ENCODE results near the gene TNIP2.
"Not testable (repeated sequence)": the region's sequence is repeated elsewhere in the genome, so short reads cannot be mapped to it uniquely, and the experiment has no call there.

TNIP2 gene

GRCh38 chr4:2785613-2786012, 29.5 kb upstream of the TNIP2 start:
- TF ChIP-seq POLR2A (IDR thresholded peaks at IDR 0.05; ENCODE audit: low read depth, low read length) (0 out of 2 replicates have a peak, but pooled peaks have one; percentile 22), POLR2AphosphoS5 (IDR thresholded peaks at IDR 0.05; ENCODE audit: low read depth, low read length) (no peak)
- FAIRE-seq, result peak; percentile 84

DNA sequence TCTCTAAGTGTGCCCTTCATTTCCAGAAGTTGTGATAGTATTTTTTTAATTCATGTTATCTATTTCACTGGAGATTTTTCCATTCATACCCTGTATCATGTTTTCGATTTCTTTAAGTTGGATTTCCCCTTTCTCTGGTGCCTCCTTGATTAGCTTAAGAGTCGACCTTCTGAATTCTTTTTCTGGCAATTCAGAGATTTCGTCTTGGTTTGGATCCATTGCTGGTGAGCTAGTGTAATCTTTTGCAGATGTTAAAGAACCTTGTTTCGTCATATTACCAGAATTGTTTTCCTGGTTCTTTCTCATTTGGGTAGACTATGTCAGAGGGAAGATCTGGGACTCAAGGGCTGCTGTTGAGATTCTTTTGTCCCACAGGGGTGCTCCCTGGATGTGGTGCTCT, 27.7 kb upstream of the TNIP2 start:
- DNase-seq (ENCODE audit: insufficient read length) (no peak), FAIRE-seq (no peak)
- TF ChIP-seq POLR2AphosphoS5 (IDR thresholded peaks at IDR 0.05; ENCODE audit: low read depth, low read length), result no peak
- TF ChIP-seq POLR2A (IDR thresholded peaks at IDR 0.05; ENCODE audit: low read depth, low read length), result no peak
- no peak for TF ChIP-seq TAF1 (IDR thresholded peaks at IDR 0.05; ENCODE audit: borderline replicate concordance, low read depth, low read length)

More at GRCh38 chr4:2785613-2786012, 29.5 kb upstream of the TNIP2 start:
- no peak for DNase-seq (ENCODE audit: insufficient read length)

- FAIRE-seq (no peak), DNase-seq (ENCODE audit: insufficient read length) (no peak)
- no peak for TF ChIP-seq POLR2A (IDR thresholded peaks at IDR 0.05; ENCODE audit: low read depth, low read length)
- no peak for TF ChIP-seq POLR2AphosphoS5 (IDR thresholded peaks at IDR 0.05; ENCODE audit: low read depth, low read length)
- TF ChIP-seq TAF1 (IDR thresholded peaks at IDR 0.05; ENCODE audit: borderline replicate concordance, low read depth, low read length), result no peak
Observed at GRCh38 chr4:2781911-2782310, 25.8 kb upstream of the TNIP2 start.

DNA sequence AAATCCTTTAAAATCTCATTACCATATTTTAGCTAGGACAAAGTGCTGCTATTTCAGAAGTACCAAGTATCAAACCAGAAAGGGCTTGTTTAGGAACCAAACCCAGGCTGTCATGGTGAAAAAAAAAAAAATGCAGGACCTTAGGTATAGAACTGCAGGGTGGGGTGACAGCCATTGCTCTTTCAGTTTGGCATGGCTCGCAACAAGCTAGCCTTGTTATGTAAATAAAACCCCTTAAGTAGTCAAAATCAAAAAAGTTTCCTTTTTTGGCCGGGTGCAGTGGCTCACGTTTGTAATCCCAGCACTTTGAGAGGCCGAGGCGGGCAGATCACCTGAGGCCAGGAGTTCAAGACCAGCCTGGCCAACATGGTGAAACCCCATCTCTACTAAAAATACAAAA, 24.5 kb upstream of the TNIP2 start:
- not testable (repeated sequence) for DNase-seq (ENCODE audit: insufficient read length); FAIRE-seq

GRCh38 chr4:2771264-2771663, 15.1 kb upstream of the TNIP2 start:
- TF ChIP-seq POLR2AphosphoS5 (IDR thresholded peaks at IDR 0.05; ENCODE audit: low read depth, low read length) (no peak), POLR2A (IDR thresholded peaks at IDR 0.05; ENCODE audit: low read depth, low read length) (no peak), TAF1 (IDR thresholded peaks at IDR 0.05; ENCODE audit: borderline replicate concordance, low read depth, low read length) (no peak)
- FAIRE-seq (no peak), DNase-seq (ENCODE audit: insufficient read length) (no peak)

GRCh38 chr4:2768921-2769336, 12.8 kb upstream of the TNIP2 start:
- DNase-seq (ENCODE audit: insufficient read length), result no peak
- TF ChIP-seq POLR2AphosphoS5 (IDR thresholded peaks at IDR 0.05; ENCODE audit: low read depth, low read length) (no peak), TAF1 (IDR thresholded peaks at IDR 0.05; ENCODE audit: borderline replicate concordance, low read depth, low read length) (no peak), POLR2A (IDR thresholded peaks at IDR 0.05; ENCODE audit: low read depth, low read length) (no peak)
- FAIRE-seq, result no peak

GRCh38 chr4:2768124-2768523, 12.0 kb upstream of the TNIP2 start:
- TF ChIP-seq POLR2AphosphoS5 (IDR thresholded peaks at IDR 0.05; ENCODE audit: low read depth, low read length), result no peak
- TF ChIP-seq TAF1 (IDR thresholded peaks at IDR 0.05; ENCODE audit: borderline replicate concordance, low read depth, low read length), result no peak
- no peak for TF ChIP-seq POLR2A (IDR thresholded peaks at IDR 0.05; ENCODE audit: low read depth, low read length)
- DNase-seq (ENCODE audit: insufficient read length) (no peak), FAIRE-seq (no peak)

DNA sequence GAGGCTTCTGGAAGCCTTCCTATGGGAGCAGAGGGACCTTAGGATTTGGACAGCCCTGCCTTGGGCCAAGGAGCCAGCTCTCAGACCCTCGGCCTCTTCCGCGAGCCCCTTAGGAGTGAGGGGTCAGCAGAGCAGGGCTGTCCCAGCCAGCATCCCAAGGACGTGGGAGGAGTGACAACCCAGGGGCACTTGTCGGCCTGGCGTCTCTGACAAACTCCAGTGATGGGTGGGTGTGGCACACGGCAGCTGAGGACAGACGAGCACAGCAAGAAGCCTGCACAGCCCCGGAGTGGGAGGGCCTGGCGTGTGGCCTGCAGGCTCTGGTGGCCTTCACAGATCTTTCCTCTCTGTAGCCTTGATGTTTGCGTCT, 11.6 kb upstream of the TNIP2 start:
- TF ChIP-seq POLR2A (IDR thresholded peaks at IDR 0.05; ENCODE audit: low read depth, low read length), result no peak
- no peak for TF ChIP-seq POLR2AphosphoS5 (IDR thresholded peaks at IDR 0.05; ENCODE audit: low read depth, low read length)
- TF ChIP-seq TAF1 (IDR thresholded peaks at IDR 0.05; ENCODE audit: borderline replicate concordance, low read depth, low read length), result no peak
- DNase-seq (ENCODE audit: insufficient read length) (no peak), FAIRE-seq (no peak)

GRCh38 chr4:2767046-2767704, 11.0 kb upstream of the TNIP2 start:
- FAIRE-seq, result no peak
- no peak for TF ChIP-seq TAF1 (IDR thresholded peaks at IDR 0.05; ENCODE audit: borderline replicate concordance, low read depth, low read length)
- TF ChIP-seq POLR2A (IDR thresholded peaks at IDR 0.05; ENCODE audit: low read depth, low read length), result no peak
- no peak for TF ChIP-seq POLR2AphosphoS5 (IDR thresholded peaks at IDR 0.05; ENCODE audit: low read depth, low read length)

DNA sequence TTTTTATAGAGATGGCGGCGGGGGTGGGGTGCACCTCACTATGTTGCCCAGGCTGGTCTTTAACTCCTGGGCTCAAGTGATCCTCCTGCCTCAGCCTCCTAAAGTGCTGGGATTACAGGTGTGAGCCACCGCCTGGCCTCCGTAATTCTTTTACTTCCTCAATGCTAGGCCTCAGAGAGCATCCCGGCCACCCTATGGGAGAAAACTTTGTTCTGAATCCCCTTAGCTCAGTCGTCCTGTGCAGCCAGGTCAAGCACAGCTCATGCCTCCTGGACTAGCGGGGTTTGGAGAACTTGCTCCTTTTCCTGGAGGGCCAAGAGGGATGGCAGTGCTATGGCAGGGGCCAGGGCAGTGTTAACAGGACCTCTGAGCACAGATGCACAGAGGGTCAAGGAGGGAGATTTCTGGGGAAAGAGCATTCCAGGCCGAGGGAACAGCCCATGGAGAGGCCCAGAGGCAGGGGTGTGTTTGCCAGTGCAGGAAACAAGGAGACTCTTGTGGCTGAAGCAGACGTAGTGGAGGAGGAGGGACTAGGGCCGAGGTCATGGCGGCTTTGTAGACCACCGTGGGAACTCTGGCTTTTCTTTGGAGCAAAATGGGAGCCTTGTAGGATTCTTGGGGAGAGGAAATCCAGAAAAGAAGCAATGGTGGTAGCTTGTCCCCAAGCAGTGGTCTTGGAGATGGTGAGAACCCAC, 9.8 kb upstream of the TNIP2 start:
- FAIRE-seq (no peak), DNase-seq (ENCODE audit: insufficient read length) (no peak)
- no peak for TF ChIP-seq POLR2A (IDR thresholded peaks at IDR 0.05; ENCODE audit: low read depth, low read length)
- TF ChIP-seq POLR2AphosphoS5 (IDR thresholded peaks at IDR 0.05; ENCODE audit: low read depth, low read length), result no peak
- TF ChIP-seq TAF1 (IDR thresholded peaks at IDR 0.05; ENCODE audit: borderline replicate concordance, low read depth, low read length), result no peak

More at GRCh38 chr4:2767046-2767704, 11.0 kb upstream of the TNIP2 start:
- DNase-seq (ENCODE audit: insufficient read length), result no peak

DNA sequence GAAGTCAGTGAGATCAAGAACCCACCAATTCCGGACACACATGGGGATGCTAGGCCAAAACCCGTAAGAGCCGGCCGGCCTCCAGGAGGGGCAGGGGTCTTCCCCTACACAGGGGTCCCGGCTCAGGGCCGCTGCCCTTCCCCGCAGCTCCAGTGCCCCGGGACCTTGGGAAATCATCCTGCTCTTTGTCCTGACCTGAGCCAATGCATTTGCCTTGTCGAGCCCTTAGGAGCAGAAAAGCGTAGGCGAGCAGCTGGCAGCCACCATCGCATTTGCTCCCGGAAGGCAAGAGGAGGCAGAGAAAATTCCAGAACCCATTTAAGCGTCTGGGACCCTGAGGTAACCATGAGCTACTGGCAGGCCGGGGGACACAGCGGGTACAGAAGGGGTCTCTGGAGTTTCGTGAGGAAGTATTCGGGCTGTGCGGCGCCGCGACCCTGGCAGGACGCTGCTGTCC, 7.4 kb upstream of the TNIP2 start:
- no peak for TF ChIP-seq POLR2A (IDR thresholded peaks at IDR 0.05; ENCODE audit: low read depth, low read length)
- no peak for TF ChIP-seq POLR2AphosphoS5 (IDR thresholded peaks at IDR 0.05; ENCODE audit: low read depth, low read length)
- no peak for TF ChIP-seq TAF1 (IDR thresholded peaks at IDR 0.05; ENCODE audit: borderline replicate concordance, low read depth, low read length)
- DNase-seq (ENCODE audit: insufficient read length) (no peak), FAIRE-seq (no peak)

DNA sequence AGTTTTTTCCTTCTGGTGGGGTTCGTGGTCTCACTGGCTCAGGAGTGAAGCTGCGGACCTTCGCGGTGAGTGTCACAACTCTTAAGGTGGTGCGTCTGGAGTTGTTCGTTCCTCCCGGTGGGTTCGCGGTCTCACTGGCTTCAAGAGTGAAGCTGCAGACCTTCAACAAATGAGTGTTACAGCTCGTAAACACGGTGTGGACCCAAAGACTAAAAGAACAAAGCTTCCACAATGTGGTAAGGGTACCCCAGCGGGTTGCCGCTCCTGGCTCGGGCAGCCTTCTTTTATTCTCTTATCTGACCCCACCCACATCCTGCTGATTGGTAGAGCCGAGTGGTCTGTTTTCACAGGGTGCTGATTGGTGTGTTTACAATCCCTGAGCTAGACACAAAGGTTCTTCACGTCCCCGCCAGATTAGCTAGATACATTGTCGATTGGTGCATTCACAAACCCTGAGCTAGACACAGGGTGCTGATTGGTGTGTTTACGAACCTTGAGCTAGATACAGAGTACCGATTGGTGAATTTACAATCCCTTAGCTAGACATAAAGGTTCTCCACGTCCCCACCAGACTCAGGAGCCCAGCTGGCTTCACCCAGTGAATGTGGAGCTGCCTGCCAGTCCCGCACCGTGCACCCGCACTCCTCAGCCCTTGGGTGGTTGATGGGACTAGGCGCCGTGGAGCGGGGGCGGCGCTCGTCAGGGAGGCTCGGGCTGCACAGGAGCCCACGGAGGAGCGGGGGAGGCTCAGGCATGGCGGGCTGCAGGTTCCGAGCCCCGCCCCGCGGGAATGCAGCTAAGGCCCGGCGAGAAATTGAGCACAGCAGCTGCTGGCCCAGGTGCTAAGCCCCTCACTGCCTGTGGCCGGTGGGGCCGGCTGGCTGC, 6.6 kb upstream of the TNIP2 start:
- not testable (repeated sequence) for FAIRE-seq; DNase-seq (ENCODE audit: insufficient read length)

Measured in GM12892 (cell line).